Measurements from ENCODE around the gene KAT8. TPM values are rescaled to one million over a fixed set of nuclear protein-coding genes. Genes with fewer than 3 reads are reported as not detected.

Gene KAT8
- total and polyA plus RNA-seq, 10 of the 15 experiments (the other 5 are each of a cell fraction or from before 2014, with no cell fraction given): 5.5 to 55.8 (median 39.6) TPM

- TF ChIP-seq CHD1 (IDR thresholded peaks at IDR 0.05; ENCODE audit: low read depth, low read length) (peak; percentile 100), ZBTB33 (IDR thresholded peaks at IDR 0.05) (no peak), MYB (IDR thresholded peaks at IDR 0.05; ENCODE audit: borderline replicate concordance, low read depth, low read length) (0 out of 2 replicates have a peak, but pooled peaks have one; percentile 20), RELB (IDR thresholded peaks at IDR 0.05; ENCODE audit: low read depth) (peak; percentile 98), STAT3 (IDR thresholded peaks at IDR 0.05; ENCODE audit: low read depth, low read length) (no peak), TBL1XR1 (IDR thresholded peaks at IDR 0.05; ENCODE audit: low read depth, low read length) (peak; percentile 14; the same call in 1 of the 2 replicates), POLR2A (IDR thresholded peaks at IDR 0.05; ENCODE audit: low read depth, low read length) (peak; percentile 91), SREBF1 (IDR thresholded peaks at IDR 0.05; ENCODE audit: low read length) (peak; percentile 100), MYC (IDR thresholded peaks at IDR 0.05; ENCODE audit: insufficient read depth, insufficient read length, insufficient replicate concordance, low read length, severe bottlenecking) (no peak), SUZ12 (IDR thresholded peaks at IDR 0.05; ENCODE audit: unreplicated experiment) (no peak), MTA2 (IDR thresholded peaks at IDR 0.05; ENCODE audit: low read depth) (peak; percentile 66; the same call in 1 of the 2 replicates), IRF4 (IDR thresholded peaks at IDR 0.05; ENCODE audit: low read depth, low read length) (peak; percentile 29; the same call in 1 of the 2 replicates), TAF1 (IDR thresholded peaks at IDR 0.05; ENCODE audit: borderline replicate concordance, low read depth, low read length) (peak; percentile 100), SIN3A (IDR thresholded peaks at IDR 0.05; ENCODE audit: low read depth, low read length) (peak; percentile 55), PAX5 (IDR thresholded peaks at IDR 0.05; ENCODE audit: borderline replicate concordance, low read depth, low read length) (peak; percentile 98), BMI1 (IDR thresholded peaks at IDR 0.05; ENCODE audit: borderline replicate concordance) (no peak), POU2F2 (IDR thresholded peaks at IDR 0.05; ENCODE audit: borderline replicate concordance, low read depth, low read length) (peak; percentile 100), PML (IDR thresholded peaks at IDR 0.05; ENCODE audit: low read length) (peak; percentile 100), CBX3 (IDR thresholded peaks at IDR 0.05; ENCODE audit: borderline replicate concordance, low read depth) (no peak)
- TF ChIP-seq, protein P1, sequence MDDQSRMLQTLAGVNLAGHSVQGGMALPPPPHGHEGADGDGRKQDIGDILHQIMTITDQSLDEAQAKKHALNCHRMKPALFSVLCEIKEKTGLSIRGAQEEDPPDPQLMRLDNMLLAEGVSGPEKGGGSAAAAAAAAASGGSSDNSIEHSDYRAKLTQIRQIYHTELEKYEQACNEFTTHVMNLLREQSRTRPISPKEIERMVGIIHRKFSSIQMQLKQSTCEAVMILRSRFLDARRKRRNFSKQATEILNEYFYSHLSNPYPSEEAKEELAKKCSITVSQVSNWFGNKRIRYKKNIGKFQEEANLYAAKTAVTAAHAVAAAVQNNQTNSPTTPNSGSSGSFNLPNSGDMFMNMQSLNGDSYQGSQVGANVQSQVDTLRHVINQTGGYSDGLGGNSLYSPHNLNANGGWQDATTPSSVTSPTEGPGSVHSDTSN (IDR thresholded peaks at IDR 0.05; ENCODE audit: insufficient replicate concordance, low read depth, low read length): peak; percentile 40
- TF ChIP-seq, protein P2, sequence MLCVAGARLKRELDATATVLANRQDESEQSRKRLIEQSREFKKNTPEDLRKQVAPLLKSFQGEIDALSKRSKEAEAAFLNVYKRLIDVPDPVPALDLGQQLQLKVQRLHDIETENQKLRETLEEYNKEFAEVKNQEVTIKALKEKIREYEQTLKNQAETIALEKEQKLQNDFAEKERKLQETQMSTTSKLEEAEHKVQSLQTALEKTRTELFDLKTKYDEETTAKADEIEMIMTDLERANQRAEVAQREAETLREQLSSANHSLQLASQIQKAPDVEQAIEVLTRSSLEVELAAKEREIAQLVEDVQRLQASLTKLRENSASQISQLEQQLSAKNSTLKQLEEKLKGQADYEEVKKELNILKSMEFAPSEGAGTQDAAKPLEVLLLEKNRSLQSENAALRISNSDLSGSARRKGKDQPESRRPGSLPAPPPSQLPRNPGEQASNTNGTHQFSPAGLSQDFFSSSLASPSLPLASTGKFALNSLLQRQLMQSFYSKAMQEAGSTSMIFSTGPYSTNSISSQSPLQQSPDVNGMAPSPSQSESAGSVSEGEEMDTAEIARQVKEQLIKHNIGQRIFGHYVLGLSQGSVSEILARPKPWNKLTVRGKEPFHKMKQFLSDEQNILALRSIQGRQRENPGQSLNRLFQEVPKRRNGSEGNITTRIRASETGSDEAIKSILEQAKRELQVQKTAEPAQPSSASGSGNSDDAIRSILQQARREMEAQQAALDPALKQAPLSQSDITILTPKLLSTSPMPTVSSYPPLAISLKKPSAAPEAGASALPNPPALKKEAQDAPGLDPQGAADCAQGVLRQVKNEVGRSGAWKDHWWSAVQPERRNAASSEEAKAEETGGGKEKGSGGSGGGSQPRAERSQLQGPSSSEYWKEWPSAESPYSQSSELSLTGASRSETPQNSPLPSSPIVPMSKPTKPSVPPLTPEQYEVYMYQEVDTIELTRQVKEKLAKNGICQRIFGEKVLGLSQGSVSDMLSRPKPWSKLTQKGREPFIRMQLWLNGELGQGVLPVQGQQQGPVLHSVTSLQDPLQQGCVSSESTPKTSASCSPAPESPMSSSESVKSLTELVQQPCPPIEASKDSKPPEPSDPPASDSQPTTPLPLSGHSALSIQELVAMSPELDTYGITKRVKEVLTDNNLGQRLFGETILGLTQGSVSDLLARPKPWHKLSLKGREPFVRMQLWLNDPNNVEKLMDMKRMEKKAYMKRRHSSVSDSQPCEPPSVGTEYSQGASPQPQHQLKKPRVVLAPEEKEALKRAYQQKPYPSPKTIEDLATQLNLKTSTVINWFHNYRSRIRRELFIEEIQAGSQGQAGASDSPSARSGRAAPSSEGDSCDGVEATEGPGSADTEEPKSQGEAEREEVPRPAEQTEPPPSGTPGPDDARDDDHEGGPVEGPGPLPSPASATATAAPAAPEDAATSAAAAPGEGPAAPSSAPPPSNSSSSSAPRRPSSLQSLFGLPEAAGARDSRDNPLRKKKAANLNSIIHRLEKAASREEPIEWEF (IDR thresholded peaks at IDR 0.05; ENCODE audit: insufficient replicate concordance, low read depth, low read length): no peak
These were observed 62.4 kb downstream of the KAT8 start, which contains the start of gene FUS (continued) for GRCh38 chr16:31179747-31180459.

All from GM12878 (cell line).